NCI-H2081 treated with DMSO at 0.1 percent for 48 hours (cell line): ENCODE data around the gene UBE2H.

ENCODE experiments used
- DNase-seq: peaks from one replicate; lab custom pipeline; 2025; lab: John Stamatoyannopoulos, UW

The UBE2H gene

GRCh38 chr7:129950191-129950932 lies 2.4 kb downstream of the UBE2H start:
- DNase-seq, result no peak

DNA sequence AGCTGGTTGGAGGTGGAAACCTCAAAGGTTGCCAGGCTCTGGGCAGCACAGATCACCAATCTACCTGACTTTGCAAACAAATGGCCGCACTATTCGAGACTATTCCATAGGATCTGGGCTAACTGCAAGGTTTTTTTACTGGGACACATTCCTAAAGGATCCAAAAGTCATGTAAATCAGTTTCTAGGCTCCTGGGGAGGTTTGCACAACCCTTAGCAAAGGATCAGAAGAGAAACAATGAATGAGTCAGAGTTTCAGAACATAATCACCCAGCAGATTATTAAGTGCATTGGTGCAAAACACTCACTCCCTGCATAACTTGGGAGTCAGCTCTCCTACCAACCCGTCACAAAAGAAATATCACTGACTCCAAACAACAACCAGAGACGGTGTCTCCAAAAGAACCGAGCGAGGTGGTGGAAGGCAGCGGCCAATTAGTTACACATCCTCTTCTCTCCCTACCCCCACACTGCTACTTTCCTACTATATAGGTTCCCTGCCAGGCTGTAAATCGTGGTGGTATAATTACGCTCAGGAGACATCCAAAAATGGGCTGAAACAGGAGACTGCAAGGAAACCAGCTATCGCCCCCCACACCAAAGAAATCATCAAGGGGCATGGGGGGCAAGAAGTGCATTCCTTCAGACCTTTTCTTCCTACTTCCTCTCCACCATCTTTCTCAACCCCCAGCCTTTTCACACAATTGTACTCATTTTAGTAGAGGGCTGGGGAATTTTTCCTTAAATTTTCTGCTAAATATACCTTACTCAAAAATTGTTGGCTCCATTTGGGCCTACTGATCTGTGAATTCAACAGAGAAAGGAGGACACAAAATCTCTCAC lies 3.2 kb downstream of the UBE2H start:
- DNase-seq, result no peak

- peak; percentile 75 for DNase-seq
These were observed 3.9 kb downstream of the UBE2H start for GRCh38 chr7:129948877-129949291.

GRCh38 chr7:129948338-129948737 lies 4.4 kb downstream of the UBE2H start:
- no peak for DNase-seq

DNA sequence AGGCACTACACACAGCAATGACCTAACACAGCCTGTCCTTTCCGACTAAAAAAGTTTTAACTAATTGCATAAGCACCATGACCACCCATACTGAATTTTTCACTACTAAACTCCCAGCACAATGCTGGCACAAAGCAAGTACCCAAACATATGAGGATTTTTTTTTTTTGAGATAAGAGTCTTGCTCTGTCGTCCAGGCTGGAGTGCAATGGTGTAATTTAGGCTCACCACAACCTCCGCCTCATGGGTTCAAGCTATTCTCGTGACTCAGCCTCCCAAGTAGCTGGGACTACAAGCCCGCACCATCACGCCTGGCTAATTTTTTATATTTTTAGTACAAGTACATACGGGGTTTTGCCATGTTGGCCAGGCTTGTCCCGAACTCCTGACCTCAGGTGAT lies 5.1 kb downstream of the UBE2H start:
- DNase-seq, result no peak

DNA sequence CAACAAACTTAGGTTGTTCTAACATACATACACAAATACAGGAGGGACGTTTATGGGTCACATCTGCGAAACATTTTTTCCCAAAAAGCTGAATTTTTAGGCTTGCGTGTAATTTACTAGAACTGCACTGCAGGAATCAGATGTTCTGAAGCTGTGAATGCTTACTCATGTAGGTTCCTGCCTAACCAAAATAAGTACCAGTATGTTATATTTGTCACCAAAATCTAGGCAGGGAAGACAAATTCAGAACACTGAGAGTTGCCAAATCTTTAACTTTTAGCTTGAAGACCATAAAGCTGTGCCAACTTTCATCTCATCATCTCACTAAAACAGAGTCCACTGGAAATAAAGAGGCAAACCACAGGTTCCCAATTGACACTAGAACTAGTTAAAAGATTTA lies 5.7 kb downstream of the UBE2H start:
- no peak for DNase-seq

GRCh38 chr7:129946282-129946681 lies 6.5 kb downstream of the UBE2H start:
- DNase-seq, result no peak

DNA sequence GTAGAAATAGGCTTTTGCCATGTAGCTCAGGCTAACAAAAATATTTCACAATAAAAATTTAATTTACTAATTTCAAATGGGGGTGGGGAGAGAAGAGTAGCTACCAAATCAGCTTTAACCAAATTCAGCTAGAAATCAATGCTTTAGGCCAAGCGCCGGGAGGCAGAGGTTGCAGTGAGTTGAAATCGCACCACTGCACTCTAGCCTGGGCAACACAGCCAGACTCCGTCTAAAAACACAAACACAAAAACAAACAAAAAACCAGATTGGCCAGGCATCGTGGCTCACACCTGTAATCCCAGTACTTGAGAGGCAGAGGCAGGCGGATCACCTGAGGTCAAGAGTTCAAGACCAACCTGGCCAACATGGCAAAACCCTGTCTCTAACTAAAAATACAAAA lies 9.4 kb downstream of the UBE2H start:
- DNase-seq, result no peak

- no peak for DNase-seq
These were observed 12.4 kb downstream of the UBE2H start for GRCh38 chr7:129940329-129940728.

DNA sequence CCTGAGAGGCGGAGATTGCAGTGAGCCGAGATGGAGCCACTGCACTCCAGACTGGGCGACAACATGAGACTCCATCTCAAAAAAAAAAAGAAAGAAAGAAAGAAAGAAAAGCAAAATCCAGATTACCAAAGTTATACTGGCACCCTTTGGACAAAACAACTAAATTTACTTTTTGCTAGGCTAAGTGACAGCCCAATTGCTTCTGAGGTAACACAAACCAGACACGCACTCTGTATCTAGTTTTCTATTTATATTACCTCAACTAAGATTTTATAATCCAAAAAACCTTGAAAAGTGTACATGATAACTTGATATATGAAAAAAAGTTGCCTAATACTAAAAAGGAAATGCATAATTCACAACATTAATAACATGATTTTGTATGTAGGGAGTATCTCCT lies 12.9 kb downstream of the UBE2H start:
- DNase-seq, result no peak

- no peak for DNase-seq
These were observed 19.1 kb downstream of the UBE2H start for GRCh38 chr7:129933627-129934026.

DNA sequence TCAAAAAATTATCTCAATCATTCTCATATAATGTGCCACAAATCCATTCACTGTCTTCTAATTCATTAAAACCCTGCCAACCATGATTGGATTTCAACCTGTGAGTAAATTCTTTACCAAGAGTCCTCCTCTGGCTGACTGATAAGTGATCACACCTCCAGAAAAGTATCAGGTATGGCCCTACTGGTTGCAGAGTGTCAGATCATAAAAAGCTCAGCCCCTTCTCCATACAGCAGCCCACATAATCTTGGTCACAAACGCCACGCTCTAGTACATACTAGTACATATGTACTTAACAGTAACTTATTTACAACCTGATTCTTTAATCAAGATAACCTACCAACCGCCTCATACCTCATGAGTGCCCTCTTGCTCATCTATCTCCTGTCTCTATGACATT lies 26.1 kb downstream of the UBE2H start:
- no peak for DNase-seq

- no peak for DNase-seq
These were observed 27.3 kb downstream of the UBE2H start for GRCh38 chr7:129925416-129926002.

DNA sequence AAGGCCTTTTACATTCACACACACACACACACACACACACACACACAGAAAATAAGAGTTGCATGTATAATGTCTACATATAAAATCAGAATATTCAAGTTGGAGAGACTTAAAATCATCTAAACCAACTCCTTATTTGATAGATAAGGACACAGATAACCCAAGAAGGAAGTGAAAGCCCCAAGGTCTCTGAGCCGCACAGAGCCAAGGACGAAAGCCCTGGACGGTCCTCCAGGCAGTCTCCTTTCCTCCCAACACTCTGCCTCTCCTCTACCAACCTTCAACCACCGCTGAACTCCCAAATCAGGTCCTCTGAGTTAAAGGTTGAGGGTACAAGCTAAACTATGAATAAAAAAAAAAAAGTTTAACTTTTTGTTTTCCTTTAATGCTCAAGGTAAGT lies 28.2 kb downstream of the UBE2H start:
- DNase-seq, result no peak

DNA sequence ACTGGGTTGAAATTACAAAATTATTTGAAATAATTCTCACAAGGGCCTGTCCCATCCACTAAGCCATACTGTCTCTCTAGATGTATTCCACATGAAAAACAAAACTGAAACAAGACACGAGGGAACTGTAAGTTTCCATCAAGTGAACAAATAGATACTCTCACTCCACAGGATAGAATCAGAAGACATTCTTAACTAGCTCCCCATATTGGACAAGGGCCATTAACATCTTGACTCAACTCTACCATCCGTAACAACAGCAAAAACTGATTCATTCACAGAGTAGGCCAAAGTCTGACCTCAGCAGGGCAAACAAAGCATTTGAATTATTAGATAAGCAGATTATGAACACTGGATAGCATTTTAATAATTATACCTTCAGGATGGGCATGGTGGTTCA lies 29.1 kb downstream of the UBE2H start:
- DNase-seq, result no peak

DNA sequence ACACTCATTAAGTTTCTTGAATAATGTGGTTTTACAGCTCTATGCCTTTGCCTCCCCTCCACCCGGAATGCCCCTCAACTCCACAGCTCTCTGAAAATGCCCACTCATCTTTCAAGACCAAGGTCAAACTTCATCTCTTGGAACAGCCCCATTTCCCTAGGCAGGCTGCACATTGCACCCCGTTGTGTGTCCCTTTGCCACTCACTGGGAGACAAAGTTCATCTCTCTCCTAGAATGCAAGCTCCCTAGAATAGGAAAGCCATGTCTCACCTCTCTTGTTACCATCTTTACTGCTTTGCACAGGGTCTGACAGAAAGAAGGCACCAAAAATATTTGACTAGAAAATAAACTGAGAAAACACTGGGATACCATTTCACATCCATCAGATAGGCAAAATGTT lies 33.3 kb downstream of the UBE2H start:
- no peak for DNase-seq

GRCh38 chr7:129918922-129919321 lies 33.8 kb downstream of the UBE2H start:
- no peak for DNase-seq

GRCh38 chr7:129917934-129918333 lies 34.8 kb downstream of the UBE2H start:
- no peak for DNase-seq

- DNase-seq, result no peak
These were observed 38.1 kb downstream of the UBE2H start for GRCh38 chr7:129914536-129915272.

- no peak for DNase-seq
These were observed 39.3 kb downstream of the UBE2H start for GRCh38 chr7:129913428-129913827.

GRCh38 chr7:129911790-129912189 lies 41.0 kb downstream of the UBE2H start:
- DNase-seq, result no peak

DNA sequence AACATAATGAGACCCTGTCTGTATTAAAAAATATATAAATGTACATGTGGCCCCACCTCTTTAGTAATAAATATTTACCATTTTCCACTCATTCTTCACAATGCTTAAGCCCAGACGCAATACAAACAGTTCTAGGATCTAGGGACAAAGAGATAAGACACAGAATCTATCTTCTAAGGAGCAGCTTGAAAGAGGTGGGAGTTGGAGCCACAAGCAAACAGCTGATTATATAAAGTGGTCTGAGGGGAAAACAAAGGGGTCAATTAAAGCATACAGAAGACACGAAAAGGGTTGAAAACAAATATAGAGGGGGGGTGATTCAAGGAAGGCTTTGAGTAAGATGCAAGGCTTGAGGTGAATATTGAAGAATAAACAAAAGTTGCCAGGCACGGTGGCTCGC lies 43.1 kb downstream of the UBE2H start:
- DNase-seq, result no peak
